Peyer's patch (tissue), 4 donors: Measurements from ENCODE around the gene CCDC57. TPM values are rescaled to one million over a fixed set of nuclear protein-coding genes. Genes with fewer than 3 reads are reported as not detected.

Experiments
- DNase-seq, 3 donors: peaks; one replicate each; pipeline ENCODE4 v3.0.0-alpha.2; 2017 to 2019
- H3K27ac ChIP-seq, 4 donors: fragments of 200-600 bp; sonication (generic); one replicate each; pipeline ENCODE4 v1.5.1; 2016 to 2019
- H3K27me3 ChIP-seq, 2 donors: fragments of 200-600 bp; sonication (generic); one replicate each; pipeline ENCODE4 v1.5.1; 2019
- H3K36me3 ChIP-seq, 3 donors: fragments of 200-600 bp; sonication (generic); one replicate each; pipeline ENCODE4 v1.5.1; 2016 to 2019
- H3K4me1 ChIP-seq, 4 donors: fragments of 200-600 bp; sonication (generic); one replicate each; pipeline ENCODE4 v1.5.1; 2016 to 2019
- H3K4me3 ChIP-seq, 4 donors: fragments of 200-600 bp; sonication (generic); 1 replicate in 3 of 4; 2 replicates in 1 of 4; pipeline ENCODE4 v1.5.1; 2016 to 2019; ENCODE audit warnings: mild to moderate bottlenecking in 1 of 4
- H3K9me3 ChIP-seq, 4 donors: fragments of 200-600 bp; sonication (generic); one replicate each; pipeline ENCODE4 v1.5.1; 2016 to 2019; ENCODE audit warnings: mild to moderate bottlenecking in 1 of 4
- CTCF ChIP-seq, 6 experiments: fragments of 450-650 bp in 4 of 6; fragments of 200-600 bp in 2 of 6; sonication (generic) in 1 of 6; IDR thresholded peaks; one replicate each; pipeline ENCODE4 v1.5.1; 2017 to 2019; ENCODE audit warnings: antibody characterized with exemption in 6 of 6, mild to moderate bottlenecking in 3 of 6, moderate library complexity in 1 of 6
- POLR2A ChIP-seq, 2 donors: fragments of 450-650 bp; IDR thresholded peaks; one replicate each; pipeline ENCODE4 v1.5.1; 2017; ENCODE audit warnings: antibody characterized with exemption in 2 of 2, mild to moderate bottlenecking in 2 of 2, moderate library complexity in 2 of 2
- total RNA-seq, 4 donors: library from RNA; depleted of rRNA; stranded (reverse); fragments of >200 nt; gene quantifications; one replicate each; pipeline ENCODE4 v1.1.0, GENCODE V29; 2016

The CCDC57 gene
- total RNA-seq, 4 donors from 2014 or later: 28.2 to 144 (median 79.8) TPM

- Histone ChIP-seq H3K4me3 (peak overlapping the region; percentile 60 to 89 (median 69)), H3K9me3 (no peaks in the 10 kb centered on the region), H3K4me1 (peaks cover 0 to 64% (median 29%) of the 10 kb centered on the region in 4 donors), H3K27ac (peak overlapping the region; percentile 95 to 99 (median 96)), H3K36me3 (no peaks in the 10 kb centered on the region), H3K27me3 (no peaks in the 10 kb centered on the region)
- peak; percentile 74 to 93 (median 92) for DNase-seq
- TF ChIP-seq CTCF (IDR thresholded peaks at IDR 0.05) (peak; percentile 59 to 74 (median 69)), POLR2A (IDR thresholded peaks at IDR 0.05) (no peak)
Measured at GRCh38 chr17:82230609-82231311, 18.1 kb upstream of the CCDC57 start.

DNA sequence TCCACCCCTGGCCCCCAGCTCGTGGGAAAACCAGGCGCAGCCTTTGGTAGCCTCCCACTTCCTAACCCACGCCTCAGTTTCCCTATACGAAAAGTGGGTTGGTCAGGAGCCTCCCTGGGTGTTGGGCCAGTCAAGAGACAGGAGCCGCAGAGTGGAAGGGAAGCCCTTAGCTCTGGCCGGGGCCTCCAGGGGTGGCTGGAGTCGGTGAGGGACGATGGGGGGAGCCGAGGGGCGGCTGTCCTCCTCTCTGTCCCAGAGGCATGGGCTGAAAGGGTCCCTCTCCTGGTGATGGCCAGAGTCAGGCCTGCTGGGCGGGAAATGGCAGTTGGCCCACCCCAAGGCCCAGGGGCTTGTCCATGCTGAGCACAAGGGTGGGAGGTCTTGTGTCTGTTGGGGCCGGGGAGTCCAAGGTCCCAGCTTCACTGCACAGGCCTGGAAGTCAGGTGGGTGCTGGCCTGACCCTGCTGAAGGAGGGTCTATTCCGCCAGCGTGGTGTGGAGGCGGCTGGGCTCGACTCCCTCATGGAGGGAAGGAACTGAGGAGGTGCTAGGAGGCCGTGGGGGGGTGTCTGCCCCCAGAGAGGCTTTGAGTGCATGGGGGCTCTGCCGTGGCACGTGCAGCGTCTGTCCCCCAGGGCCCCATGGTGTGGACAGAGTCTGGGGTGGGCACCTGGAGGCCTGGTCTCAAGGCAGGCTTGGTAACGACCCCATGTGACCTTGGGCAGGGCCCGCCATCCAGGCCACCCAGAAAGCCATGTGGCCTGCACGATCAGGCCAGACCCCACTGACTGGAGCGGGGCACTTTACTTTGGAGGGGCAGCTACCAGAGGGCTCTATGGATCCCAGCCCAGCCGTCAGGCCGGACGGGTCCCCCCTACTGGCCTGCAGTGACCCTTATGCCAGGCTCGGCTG is 17.3 kb upstream of the CCDC57 start:
- Histone ChIP-seq H3K27me3 (no peaks in the 10 kb centered on the region), H3K36me3 (no peaks in the 10 kb centered on the region), H3K4me3 (peak overlapping the region; percentile 73 to 89 (median 76)), H3K27ac (peak overlapping the region; percentile 95 to 99 (median 96)), H3K4me1 (peaks cover 0 to 56% (median 27%) of the 10 kb centered on the region in 4 donors), H3K9me3 (no peaks in the 10 kb centered on the region)
- no peak for DNase-seq
- TF ChIP-seq CTCF (IDR thresholded peaks at IDR 0.05): no peak
- TF ChIP-seq POLR2A (IDR thresholded peaks at IDR 0.05): no peak

DNA sequence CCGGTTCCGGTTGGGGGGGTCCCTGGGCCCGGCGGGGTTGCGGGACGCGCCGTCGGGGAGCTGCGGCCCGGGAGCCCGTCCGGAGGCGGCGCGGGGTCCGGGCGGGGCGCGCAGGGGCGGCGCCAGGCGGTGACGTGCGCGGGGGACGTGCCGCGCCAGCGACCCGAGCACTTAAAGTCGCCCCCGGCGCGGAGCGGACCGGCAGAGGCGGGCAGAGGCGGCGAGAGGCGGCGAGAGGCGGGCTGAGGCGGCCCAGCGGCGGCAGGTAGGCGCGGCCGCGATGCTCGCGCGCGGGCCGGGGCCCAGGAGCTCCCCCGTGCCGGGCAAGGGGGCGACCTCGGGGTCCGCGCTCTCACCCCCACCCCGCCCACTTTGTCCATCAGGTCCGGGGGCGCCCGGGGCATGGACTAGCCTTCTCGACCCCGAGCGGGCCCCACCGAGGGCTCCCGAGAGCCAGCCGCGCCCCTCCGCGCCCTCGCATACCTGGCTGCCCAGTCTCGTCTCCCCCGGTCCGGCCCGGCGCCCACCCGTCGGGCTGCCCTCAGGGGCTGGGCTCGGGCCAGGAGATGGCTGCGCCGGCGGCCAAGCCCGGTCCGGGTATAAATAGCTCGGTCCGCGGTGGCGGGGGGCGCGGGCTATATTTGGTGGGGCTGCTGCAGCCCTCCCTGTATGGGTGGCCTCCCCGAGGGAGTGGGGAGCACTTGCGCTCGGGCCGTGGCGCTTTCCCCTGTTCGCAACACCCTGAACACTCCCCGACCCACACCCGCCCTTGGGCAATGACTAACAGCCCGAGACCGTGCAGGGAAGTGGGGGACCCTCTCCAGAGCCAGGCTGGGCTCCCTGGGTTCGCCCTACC is 16.4 kb upstream of the CCDC57 start, which contains the start of gene SLC16A3:
TSS of gene SLC16A3 (plus strand) at position 201 of the 856 bp plus-strand sequence. CDS start 6,967 bp downstream, outside the sequence.
- H3K36me3 ChIP-seq: no peaks in the 10 kb centered on the region
- H3K4me1 ChIP-seq: peaks cover 0 to 49% (median 27%) of the 10 kb centered on the region in 4 donors
- peak within 1 kb of the TSS; percentile 73 to 89 (median 76) for H3K4me3 ChIP-seq
- peak within 1 kb of the TSS; percentile 95 to 99 (median 96) for H3K27ac ChIP-seq
- no peaks in the 10 kb centered on the region for H3K27me3 ChIP-seq
- peak; percentile 70 to 88 (median 85) for DNase-seq
- no peaks in the 10 kb centered on the region for H3K9me3 ChIP-seq
- no peak for TF ChIP-seq CTCF (IDR thresholded peaks at IDR 0.05)
- TF ChIP-seq POLR2A (IDR thresholded peaks at IDR 0.05): peak in 1 of 2 donors; percentile 83

DNA sequence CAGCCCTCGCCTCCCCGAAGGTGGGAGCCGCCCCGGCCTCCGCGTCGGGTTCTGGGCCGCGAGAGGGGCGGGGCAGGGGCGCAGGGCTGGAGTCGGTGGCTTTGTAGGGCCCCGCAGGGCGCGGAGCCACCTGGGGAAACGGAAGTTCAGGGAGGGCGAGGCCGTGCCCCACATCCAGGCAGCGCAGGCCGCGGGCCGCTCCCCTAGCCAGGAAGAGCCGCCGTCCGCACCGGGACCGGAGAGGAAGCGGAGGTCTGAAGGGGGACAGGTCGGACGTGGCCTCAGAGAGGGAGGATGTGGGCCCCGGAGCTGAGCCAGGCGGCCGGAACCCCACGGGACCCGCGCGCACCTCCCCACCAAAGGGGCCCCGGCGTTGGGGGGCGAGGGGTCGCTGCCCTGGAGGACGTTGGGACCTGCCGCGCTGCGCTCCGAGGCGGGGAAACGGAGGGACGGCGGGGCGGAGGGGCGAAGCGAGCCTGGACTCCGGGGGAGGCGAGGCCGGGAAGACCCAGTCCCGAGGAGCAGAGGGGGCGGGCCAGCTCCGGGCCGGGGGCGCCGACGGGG is 15.7 kb upstream of the CCDC57 start:
- Histone ChIP-seq H3K9me3 (no peaks in the 10 kb centered on the region), H3K36me3 (no peaks in the 10 kb centered on the region), H3K4me3 (peak overlapping the region; percentile 73 to 89 (median 76)), H3K4me1 (peaks cover 0 to 46% (median 27%) of the 10 kb centered on the region in 4 donors), H3K27me3 (no peaks in the 10 kb centered on the region), H3K27ac (peak overlapping the region; percentile 95 to 99 (median 96))
- peak; percentile 77 to 89 (median 80) for DNase-seq
- TF ChIP-seq POLR2A (IDR thresholded peaks at IDR 0.05) (peak in 1 of 2 donors; percentile 45), CTCF (IDR thresholded peaks at IDR 0.05) (no peak)
